ENCODE measurements around the gene OR5AU1. TPM values are rescaled to one million over a fixed set of nuclear protein-coding genes. Genes with fewer than 3 reads are reported as not detected.
A peak's percentile ranks its signal among the peaks of the same experiment; 100 is the strongest.

The OR5AU1 gene
- total and polyA plus RNA-seq, 2 of the 13 experiments (the other 11 are each of a cell fraction or from before 2014, with no cell fraction given), result not detected

DNA sequence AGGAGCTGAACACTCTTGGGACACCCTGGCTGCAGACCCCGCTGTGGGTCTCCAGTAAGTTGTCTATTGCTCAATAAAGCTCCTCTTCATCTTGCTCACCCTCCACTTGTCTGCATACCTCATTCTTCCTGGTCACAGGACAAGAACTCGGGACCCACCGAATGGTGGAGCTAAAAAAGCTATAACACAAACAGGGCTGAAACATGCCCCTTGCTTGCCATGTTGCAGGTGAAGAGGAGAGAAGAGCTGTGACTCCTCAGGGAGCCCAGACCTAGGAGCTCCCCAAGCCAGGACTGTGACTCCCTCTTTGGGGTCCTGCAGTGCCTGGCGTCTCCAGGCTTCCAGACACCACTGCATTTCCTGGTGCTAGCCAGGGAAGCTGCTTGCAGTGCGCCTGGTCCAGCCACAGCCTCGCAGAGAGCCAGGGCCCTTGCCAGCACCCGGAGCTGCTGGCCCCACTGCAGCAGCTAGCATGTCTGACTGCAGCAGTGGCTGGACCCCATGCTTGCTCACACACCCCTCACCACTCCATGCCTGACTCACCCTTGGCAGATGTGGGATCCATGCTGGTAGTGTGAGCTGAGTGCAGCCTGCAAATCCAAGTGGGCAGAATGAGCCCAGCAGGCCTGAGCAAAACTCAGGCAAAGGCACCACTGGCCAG lies 37.1 kb upstream of the OR5AU1 start (continued):
- TF ChIP-seq, protein P1, sequence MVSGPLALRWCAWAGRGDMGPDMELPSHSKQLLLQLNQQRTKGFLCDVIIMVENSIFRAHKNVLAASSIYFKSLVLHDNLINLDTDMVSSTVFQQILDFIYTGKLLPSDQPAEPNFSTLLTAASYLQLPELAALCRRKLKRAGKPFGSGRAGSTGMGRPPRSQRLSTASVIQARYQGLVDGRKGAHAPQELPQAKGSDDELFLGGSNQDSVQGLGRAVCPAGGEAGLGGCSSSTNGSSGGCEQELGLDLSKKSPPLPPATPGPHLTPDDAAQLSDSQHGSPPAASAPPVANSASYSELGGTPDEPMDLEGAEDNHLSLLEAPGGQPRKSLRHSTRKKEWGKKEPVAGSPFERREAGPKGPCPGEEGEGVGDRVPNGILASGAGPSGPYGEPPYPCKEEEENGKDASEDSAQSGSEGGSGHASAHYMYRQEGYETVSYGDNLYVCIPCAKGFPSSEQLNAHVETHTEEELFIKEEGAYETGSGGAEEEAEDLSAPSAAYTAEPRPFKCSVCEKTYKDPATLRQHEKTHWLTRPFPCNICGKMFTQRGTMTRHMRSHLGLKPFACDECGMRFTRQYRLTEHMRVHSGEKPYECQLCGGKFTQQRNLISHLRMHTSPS (CRISPR knock-in tag; IDR thresholded peaks at IDR 0.05; ENCODE audit: low read depth), result no peak
- no peak for TF ChIP-seq TOPORS (CRISPR knock-in tag; IDR thresholded peaks at IDR 0.05)
- TF ChIP-seq FOXK2 (IDR thresholded peaks at IDR 0.05), result no peak
- no peak for TF ChIP-seq KLF16 (CRISPR knock-in tag; IDR thresholded peaks at IDR 0.05)
- TF ChIP-seq, protein P2, sequence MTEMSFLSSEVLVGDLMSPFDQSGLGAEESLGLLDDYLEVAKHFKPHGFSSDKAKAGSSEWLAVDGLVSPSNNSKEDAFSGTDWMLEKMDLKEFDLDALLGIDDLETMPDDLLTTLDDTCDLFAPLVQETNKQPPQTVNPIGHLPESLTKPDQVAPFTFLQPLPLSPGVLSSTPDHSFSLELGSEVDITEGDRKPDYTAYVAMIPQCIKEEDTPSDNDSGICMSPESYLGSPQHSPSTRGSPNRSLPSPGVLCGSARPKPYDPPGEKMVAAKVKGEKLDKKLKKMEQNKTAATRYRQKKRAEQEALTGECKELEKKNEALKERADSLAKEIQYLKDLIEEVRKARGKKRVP (CRISPR knock-in tag; IDR thresholded peaks at IDR 0.05), result no peak
- no peak for TF ChIP-seq ZNF598 (CRISPR knock-in tag; IDR thresholded peaks at IDR 0.05; ENCODE audit: borderline replicate concordance)
- TF ChIP-seq CHD2 (IDR thresholded peaks at IDR 0.05; ENCODE audit: low read depth, low read length), result no peak
- TF ChIP-seq ZNF614 (CRISPR knock-in tag; IDR thresholded peaks at IDR 0.05; ENCODE audit: borderline replicate concordance), result no peak
- TF ChIP-seq, protein P3, sequence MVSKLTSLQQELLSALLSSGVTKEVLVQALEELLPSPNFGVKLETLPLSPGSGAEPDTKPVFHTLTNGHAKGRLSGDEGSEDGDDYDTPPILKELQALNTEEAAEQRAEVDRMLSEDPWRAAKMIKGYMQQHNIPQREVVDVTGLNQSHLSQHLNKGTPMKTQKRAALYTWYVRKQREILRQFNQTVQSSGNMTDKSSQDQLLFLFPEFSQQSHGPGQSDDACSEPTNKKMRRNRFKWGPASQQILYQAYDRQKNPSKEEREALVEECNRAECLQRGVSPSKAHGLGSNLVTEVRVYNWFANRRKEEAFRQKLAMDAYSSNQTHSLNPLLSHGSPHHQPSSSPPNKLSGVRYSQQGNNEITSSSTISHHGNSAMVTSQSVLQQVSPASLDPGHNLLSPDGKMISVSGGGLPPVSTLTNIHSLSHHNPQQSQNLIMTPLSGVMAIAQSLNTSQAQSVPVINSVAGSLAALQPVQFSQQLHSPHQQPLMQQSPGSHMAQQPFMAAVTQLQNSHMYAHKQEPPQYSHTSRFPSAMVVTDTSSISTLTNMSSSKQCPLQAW (CRISPR knock-in tag; IDR thresholded peaks at IDR 0.05), result 0 out of 2 replicates have a peak, but pooled peaks have one; percentile 10
- TF ChIP-seq ERF (CRISPR knock-in tag; IDR thresholded peaks at IDR 0.05), result no peak
- TF ChIP-seq, protein P4, sequence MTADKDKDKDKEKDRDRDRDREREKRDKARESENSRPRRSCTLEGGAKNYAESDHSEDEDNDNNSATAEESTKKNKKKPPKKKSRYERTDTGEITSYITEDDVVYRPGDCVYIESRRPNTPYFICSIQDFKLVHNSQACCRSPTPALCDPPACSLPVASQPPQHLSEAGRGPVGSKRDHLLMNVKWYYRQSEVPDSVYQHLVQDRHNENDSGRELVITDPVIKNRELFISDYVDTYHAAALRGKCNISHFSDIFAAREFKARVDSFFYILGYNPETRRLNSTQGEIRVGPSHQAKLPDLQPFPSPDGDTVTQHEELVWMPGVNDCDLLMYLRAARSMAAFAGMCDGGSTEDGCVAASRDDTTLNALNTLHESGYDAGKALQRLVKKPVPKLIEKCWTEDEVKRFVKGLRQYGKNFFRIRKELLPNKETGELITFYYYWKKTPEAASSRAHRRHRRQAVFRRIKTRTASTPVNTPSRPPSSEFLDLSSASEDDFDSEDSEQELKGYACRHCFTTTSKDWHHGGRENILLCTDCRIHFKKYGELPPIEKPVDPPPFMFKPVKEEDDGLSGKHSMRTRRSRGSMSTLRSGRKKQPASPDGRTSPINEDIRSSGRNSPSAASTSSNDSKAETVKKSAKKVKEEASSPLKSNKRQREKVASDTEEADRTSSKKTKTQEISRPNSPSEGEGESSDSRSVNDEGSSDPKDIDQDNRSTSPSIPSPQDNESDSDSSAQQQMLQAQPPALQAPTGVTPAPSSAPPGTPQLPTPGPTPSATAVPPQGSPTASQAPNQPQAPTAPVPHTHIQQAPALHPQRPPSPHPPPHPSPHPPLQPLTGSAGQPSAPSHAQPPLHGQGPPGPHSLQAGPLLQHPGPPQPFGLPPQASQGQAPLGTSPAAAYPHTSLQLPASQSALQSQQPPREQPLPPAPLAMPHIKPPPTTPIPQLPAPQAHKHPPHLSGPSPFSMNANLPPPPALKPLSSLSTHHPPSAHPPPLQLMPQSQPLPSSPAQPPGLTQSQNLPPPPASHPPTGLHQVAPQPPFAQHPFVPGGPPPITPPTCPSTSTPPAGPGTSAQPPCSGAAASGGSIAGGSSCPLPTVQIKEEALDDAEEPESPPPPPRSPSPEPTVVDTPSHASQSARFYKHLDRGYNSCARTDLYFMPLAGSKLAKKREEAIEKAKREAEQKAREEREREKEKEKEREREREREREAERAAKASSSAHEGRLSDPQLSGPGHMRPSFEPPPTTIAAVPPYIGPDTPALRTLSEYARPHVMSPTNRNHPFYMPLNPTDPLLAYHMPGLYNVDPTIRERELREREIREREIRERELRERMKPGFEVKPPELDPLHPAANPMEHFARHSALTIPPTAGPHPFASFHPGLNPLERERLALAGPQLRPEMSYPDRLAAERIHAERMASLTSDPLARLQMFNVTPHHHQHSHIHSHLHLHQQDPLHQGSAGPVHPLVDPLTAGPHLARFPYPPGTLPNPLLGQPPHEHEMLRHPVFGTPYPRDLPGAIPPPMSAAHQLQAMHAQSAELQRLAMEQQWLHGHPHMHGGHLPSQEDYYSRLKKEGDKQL (CRISPR knock-in tag; IDR thresholded peaks at IDR 0.05; ENCODE audit: low read depth), result no peak
- no peak; the same call in 1 of the 2 replicates for TF ChIP-seq PITX1 (CRISPR knock-in tag; IDR thresholded peaks at IDR 0.05)
- no peak for TF ChIP-seq CBX5 (CRISPR knock-in tag; IDR thresholded peaks at IDR 0.05; ENCODE audit: borderline replicate concordance)
- TF ChIP-seq, protein P5, sequence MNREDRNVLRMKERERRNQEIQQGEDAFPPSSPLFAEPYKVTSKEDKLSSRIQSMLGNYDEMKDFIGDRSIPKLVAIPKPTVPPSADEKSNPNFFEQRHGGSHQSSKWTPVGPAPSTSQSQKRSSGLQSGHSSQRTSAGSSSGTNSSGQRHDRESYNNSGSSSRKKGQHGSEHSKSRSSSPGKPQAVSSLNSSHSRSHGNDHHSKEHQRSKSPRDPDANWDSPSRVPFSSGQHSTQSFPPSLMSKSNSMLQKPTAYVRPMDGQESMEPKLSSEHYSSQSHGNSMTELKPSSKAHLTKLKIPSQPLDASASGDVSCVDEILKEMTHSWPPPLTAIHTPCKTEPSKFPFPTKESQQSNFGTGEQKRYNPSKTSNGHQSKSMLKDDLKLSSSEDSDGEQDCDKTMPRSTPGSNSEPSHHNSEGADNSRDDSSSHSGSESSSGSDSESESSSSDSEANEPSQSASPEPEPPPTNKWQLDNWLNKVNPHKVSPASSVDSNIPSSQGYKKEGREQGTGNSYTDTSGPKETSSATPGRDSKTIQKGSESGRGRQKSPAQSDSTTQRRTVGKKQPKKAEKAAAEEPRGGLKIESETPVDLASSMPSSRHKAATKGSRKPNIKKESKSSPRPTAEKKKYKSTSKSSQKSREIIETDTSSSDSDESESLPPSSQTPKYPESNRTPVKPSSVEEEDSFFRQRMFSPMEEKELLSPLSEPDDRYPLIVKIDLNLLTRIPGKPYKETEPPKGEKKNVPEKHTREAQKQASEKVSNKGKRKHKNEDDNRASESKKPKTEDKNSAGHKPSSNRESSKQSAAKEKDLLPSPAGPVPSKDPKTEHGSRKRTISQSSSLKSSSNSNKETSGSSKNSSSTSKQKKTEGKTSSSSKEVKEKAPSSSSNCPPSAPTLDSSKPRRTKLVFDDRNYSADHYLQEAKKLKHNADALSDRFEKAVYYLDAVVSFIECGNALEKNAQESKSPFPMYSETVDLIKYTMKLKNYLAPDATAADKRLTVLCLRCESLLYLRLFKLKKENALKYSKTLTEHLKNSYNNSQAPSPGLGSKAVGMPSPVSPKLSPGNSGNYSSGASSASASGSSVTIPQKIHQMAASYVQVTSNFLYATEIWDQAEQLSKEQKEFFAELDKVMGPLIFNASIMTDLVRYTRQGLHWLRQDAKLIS (CRISPR knock-in tag; IDR thresholded peaks at IDR 0.05), result no peak
- TF ChIP-seq TAF15 (IDR thresholded peaks at IDR 0.05; ENCODE audit: low read depth, low read length, poor library complexity, severe bottlenecking), result no peak
